AG08396 (cell line): ENCODE measurements around the gene MC1R.
"Not testable (repeated sequence)": the region's sequence is repeated elsewhere in the genome, so short reads cannot be mapped to it uniquely, and the experiment has no call there.

Experiments
- DNase-seq: peaks from one replicate; pipeline ENCODE4 v3.0.0; 2012; ENCODE audit warnings: low spot score, mixed read lengths

MC1R gene

GRCh38 chr16:89960966-89961365 is 42.3 kb downstream of the MC1R start:
- DNase-seq, result no peak

- DNase-seq, result no peak
Observed at GRCh38 chr16:89961920-89962319, 43.3 kb downstream of the MC1R start.

- DNase-seq, result no peak
Observed at GRCh38 chr16:89962754-89963498, 44.3 kb downstream of the MC1R start.

GRCh38 chr16:89964201-89964600 is 45.5 kb downstream of the MC1R start:
- DNase-seq, result no peak

- no peak for DNase-seq
Observed at GRCh38 chr16:89965447-89966225, 47.0 kb downstream of the MC1R start.

- DNase-seq, result no peak
Observed at GRCh38 chr16:89966756-89967155, 48.1 kb downstream of the MC1R start.

- not testable (repeated sequence) for DNase-seq
Observed at GRCh38 chr16:89967436-89967835, 48.8 kb downstream of the MC1R start.

GRCh38 chr16:89968074-89968473 is 49.4 kb downstream of the MC1R start:
- not testable (repeated sequence) for DNase-seq

- no peak for DNase-seq
Observed at GRCh38 chr16:89969741-89970410, 51.2 kb downstream of the MC1R start.
